Adrenal gland (tissue), 12 donors: ENCODE data around the gene DAB2IP. TPM values are rescaled to one million over a fixed set of nuclear protein-coding genes. Genes with fewer than 3 reads are reported as not detected.
A peak's percentile ranks its signal among the peaks of the same experiment; 100 is the strongest.

Experiments
- DNase-seq, 7 donors: peaks; one replicate each; pipeline ENCODE4 v3.0.0-alpha.2; 2019 to 2020
- H3K27ac ChIP-seq, 5 donors: fragments of 200-600 bp; sonication (generic) in 4 of 5; 1 replicate in 3 of 5; 2 replicates in 2 of 5; pipeline versions ENCODE4 v1.5.1 to v1.8.0; 2016 to 2020; ENCODE audit warnings: mild to moderate bottlenecking in 1 of 5
- H3K27me3 ChIP-seq: fragments of 200-600 bp; 2 replicates; pipeline ENCODE4 v1.8.0; 2021
- H3K36me3 ChIP-seq, 2 donors: fragments of 200-600 bp; replicated peaks in 1 of 2; 1 replicate in 1 of 2; 2 replicates in 1 of 2; pipeline versions ENCODE4 v1.5.1 to v1.8.0; 2018 to 2022
- H3K4me1 ChIP-seq, 2 donors: fragments of 200-600 bp; replicated peaks in 1 of 2; 1 replicate in 1 of 2; 2 replicates in 1 of 2; pipeline versions ENCODE4 v1.5.1 to v1.8.0; 2018 to 2021
- H3K4me3 ChIP-seq, 4 donors: fragments of 200-600 bp; sonication (generic) in 3 of 4; one replicate each; pipeline ENCODE4 v1.5.1; 2016 to 2018
- H3K9me3 ChIP-seq, 3 donors: fragments of 200-600 bp; sonication (generic) in 1 of 3; replicated peaks in 1 of 3; 1 replicate in 2 of 3; 2 replicates in 1 of 3; pipeline versions ENCODE4 v1.5.1 to v1.8.0; 2016 to 2021
- CTCF ChIP-seq, 6 experiments: fragments of 450-650 bp in 4 of 6; fragments of 200-600 bp in 2 of 6; sonication (generic) in 1 of 6; IDR thresholded peaks; 1 replicate in 5 of 6; 2 replicates in 1 of 6; pipeline versions ENCODE4 v1.5.1 to v1.8.0; 2016 to 2021; ENCODE audit warnings: antibody characterized with exemption in 6 of 6, mild to moderate bottlenecking in 2 of 6, moderate library complexity in 1 of 6
- POLR2A ChIP-seq, 2 donors: fragments of 450-650 bp; IDR thresholded peaks; one replicate each; pipeline ENCODE4 v1.6.1; 2017; ENCODE audit warnings: antibody characterized with exemption in 2 of 2, mild to moderate bottlenecking in 2 of 2, moderate library complexity in 1 of 2
- WGBS, 4 donors: extraction: QIAGEN DNeasy Blood & Tissue Kit in 2 of 4; methylation state at CpG; one replicate each; pipeline versions ENCODE4 v1.1.5 to v1.1.7; 2013 to 2017; 5-methylcytosine and 5-hydroxymethylcytosine counted together
- intact Hi-C, 2 donors: fragments of 100-400 bp; cut with DNase I; formaldehyde crosslinking; loops; one replicate each; pipeline versions ENCODE4 v1.14.1 to v1.15.0; 2022 to 2023
- polyA plus RNA-seq, 3 donors: library from polyadenylated mRNA; stranded (reverse); fragments of 200-250 nt in 2 of 3; fragments of 350-450 nt in 1 of 3; fragmentation: Illumina TruSeq in 1 of 3; extraction: RNeasy Lipid Tissue Mini Kit (QIAGEN cat#74804) in 1 of 3; gene quantifications; one replicate each; pipeline ENCODE4 v1.2.3, GENCODE V29; 2013 to 2014
- total RNA-seq, 9 donors: library from RNA; depleted of rRNA in 4 of 9; stranded (reverse); fragments of >200 nt in 4 of 9; fragments of 120-200 nt in 1 of 9; fragmentation: NEBNext Ultra II Directional in 1 of 9; extraction: Animal tissue kit (Norgen Biotek cat#: 25700) in 1 of 9; gene quantifications; one replicate each; pipeline versions ENCODE4 v1.1.0 to v1.2.4, GENCODE V29; 2013 to 2023
- donor health status: healthy with polysubstance abuse.
- donor health status: Bipolar disorder and iron deficiency.
- donor health status: DM: yes; HTN: yes; CAD: no.
- donor health status: DM: no; HTN: no; CAD: no.
- donor health status: DM: no; HTN: no; CAD: no.
- donor health status: DM: yes; HTN: yes; CAD: no.

DAB2IP gene
- total and polyA plus RNA-seq, 12 donors = 12.0 to 52.2 (median 43.9) TPM

- H3K27me3 ChIP-seq = no peaks in the 10 kb centered on the region
- peak in 1 of 7 donors; percentile 50 for DNase-seq
- H3K4me1 ChIP-seq = no peaks in the 10 kb centered on the region
- H3K9me3 ChIP-seq = peaks cover 0 to 4% (median 0%) of the 10 kb centered on the region in 3 donors
- WGBS, 4 donors = 57 to 81% (median 77%) methylated on average over 16 of the region's 16 CpGs
- H3K36me3 ChIP-seq = no peaks in the 10 kb centered on the region
- TF ChIP-seq CTCF (IDR thresholded peaks at IDR 0.05) (no peak), POLR2A (IDR thresholded peaks at IDR 0.05) (no peak)
- intact Hi-C loops = no loop called here
- H3K27ac ChIP-seq = no peak overlapping the region
- H3K4me3 ChIP-seq = no peak overlapping the region
These were observed 156.4 kb downstream of the DAB2IP start for GRCh38 chr9:121807823-121808278.

GRCh38 chr9:121808781-121809180 lies 157.3 kb downstream of the DAB2IP start:
- intact Hi-C loops = no loop called here
- no peak for DNase-seq
- H3K36me3 ChIP-seq = no peaks in the 10 kb centered on the region
- H3K4me3 ChIP-seq = no peak overlapping the region
- H3K4me1 ChIP-seq = no peaks in the 10 kb centered on the region
- WGBS, 4 donors = 62 to 84% (median 72%) methylated on average over 1 to 4 of the region's 4 CpGs
- H3K27me3 ChIP-seq = no peaks in the 10 kb centered on the region
- TF ChIP-seq CTCF (IDR thresholded peaks at IDR 0.05) (no peak), POLR2A (IDR thresholded peaks at IDR 0.05) (no peak)
- peaks cover 0 to 4% (median 0%) of the 10 kb centered on the region in 3 donors for H3K9me3 ChIP-seq
- no peak overlapping the region for H3K27ac ChIP-seq

- Histone ChIP-seq H3K4me1 (no peaks in the 10 kb centered on the region), H3K36me3 (no peaks in the 10 kb centered on the region), H3K27me3 (no peaks in the 10 kb centered on the region), H3K27ac (no peak overlapping the region), H3K9me3 (peaks cover 0 to 4% (median 0%) of the 10 kb centered on the region in 3 donors), H3K4me3 (no peak overlapping the region)
- WGBS, 4 donors = 82 to 94% (median 91%) methylated on average over 10 to 15 of the region's 15 CpGs
- DNase-seq = no peak
- intact Hi-C loops = loop anchor here in 1 of 2 donors (10.0 kb wide), 1 partner anchor 65 kb away; no protein-coding TSS in a partner anchor
- TF ChIP-seq CTCF (IDR thresholded peaks at IDR 0.05) (no peak), POLR2A (IDR thresholded peaks at IDR 0.05) (no peak)
These were observed 158.1 kb downstream of the DAB2IP start for GRCh38 chr9:121809356-121810050.

- DNase-seq = no peak
- WGBS, 4 donors = 73 to 87% (median 83%) methylated on average over 3 of the region's 3 CpGs
- no peaks in the 10 kb centered on the region for H3K4me1 ChIP-seq
- no peak overlapping the region for H3K27ac ChIP-seq
- H3K9me3 ChIP-seq = no peaks in the 10 kb centered on the region
- no peaks in the 10 kb centered on the region for H3K36me3 ChIP-seq
- H3K4me3 ChIP-seq = no peak overlapping the region
- TF ChIP-seq CTCF (IDR thresholded peaks at IDR 0.05) = no peak
- TF ChIP-seq POLR2A (IDR thresholded peaks at IDR 0.05) = no peak
- intact Hi-C loops = loop anchor here in 1 of 2 donors (10.0 kb wide), 1 partner anchor 64 kb away; no protein-coding TSS in a partner anchor
- H3K27me3 ChIP-seq = no peaks in the 10 kb centered on the region
These were observed 159.1 kb downstream of the DAB2IP start for GRCh38 chr9:121810489-121810888.
